ENCODE measurements around the gene TRDN.
"Not testable (repeated sequence)": the region's sequence is repeated elsewhere in the genome, so short reads cannot be mapped to it uniquely, and the experiment has no call there.

The TRDN gene

GRCh38 chr6:123559816-123560215, 76.9 kb downstream of the TRDN start:
- not testable (repeated sequence) for DNase-seq

GRCh38 chr6:123557474-123557873, 79.3 kb downstream of the TRDN start:
- not testable (repeated sequence) for DNase-seq

- DNase-seq: no peak
Observed at GRCh38 chr6:123551939-123552707, 84.6 kb downstream of the TRDN start.

GRCh38 chr6:123550052-123550617, 86.6 kb downstream of the TRDN start:
- DNase-seq: no peak

- DNase-seq: no peak
Observed at GRCh38 chr6:123549476-123549875, 87.3 kb downstream of the TRDN start.

- DNase-seq: no peak
Observed at GRCh38 chr6:123547216-123547978, 89.4 kb downstream of the TRDN start.

- DNase-seq: no peak
Observed at GRCh38 chr6:123546537-123546936, 90.2 kb downstream of the TRDN start.

- DNase-seq: no peak
Observed at GRCh38 chr6:123541462-123541861, 95.3 kb downstream of the TRDN start.

GRCh38 chr6:123533862-123534648, 102.7 kb downstream of the TRDN start:
- no peak for DNase-seq

- no peak for DNase-seq
Observed at GRCh38 chr6:123529843-123530242, 106.9 kb downstream of the TRDN start.

GRCh38 chr6:123529058-123529457, 107.7 kb downstream of the TRDN start:
- no peak for DNase-seq

- DNase-seq: no peak
Observed at GRCh38 chr6:123527406-123527805, 109.3 kb downstream of the TRDN start.

GRCh38 chr6:123526128-123526527, 110.6 kb downstream of the TRDN start:
- no peak for DNase-seq

- DNase-seq: no peak
Observed at GRCh38 chr6:123524781-123525180, 112.0 kb downstream of the TRDN start.

- DNase-seq: no peak
Observed at GRCh38 chr6:123520217-123520616, 116.5 kb downstream of the TRDN start.

GRCh38 chr6:123519189-123519505, 117.6 kb downstream of the TRDN start:
- no peak for DNase-seq

GRCh38 chr6:123518441-123519188, 118.1 kb downstream of the TRDN start:
- no peak for DNase-seq

GRCh38 chr6:123515715-123516114, 121.0 kb downstream of the TRDN start:
- DNase-seq: no peak

- no peak for DNase-seq
Observed at GRCh38 chr6:123509112-123509511, 127.6 kb downstream of the TRDN start.

GRCh38 chr6:123508290-123508689, 128.5 kb downstream of the TRDN start:
- DNase-seq: no peak

- DNase-seq: no peak
Observed at GRCh38 chr6:123507582-123507981, 129.2 kb downstream of the TRDN start.

GRCh38 chr6:123503619-123504018, 133.1 kb downstream of the TRDN start:
- no peak for DNase-seq

GRCh38 chr6:123497025-123497424, 139.7 kb downstream of the TRDN start:
- DNase-seq: no peak
